GM12864 (cell line): ENCODE measurements around the gene FGF12.

ENCODE experiments used
- DNase-seq: peaks from one replicate; pipeline ENCODE4 v3.0.0-alpha.2; 2011; ENCODE audit warnings: low read depth
- H3K4me3 ChIP-seq: 2 replicates; pipeline ENCODE4 v1.5.1; 2011; ENCODE audit warnings: mild to moderate bottlenecking, low read depth, low read length, control low read depth
- CTCF ChIP-seq: IDR thresholded peaks from 2 replicates; pipeline ENCODE4 v1.5.1; 2011; ENCODE audit warnings: low read depth, mild to moderate bottlenecking, moderate library complexity, low read length, control low read depth, inconsistent platforms; ENCODE audit errors: missing control alignments

Gene FGF12

DNA sequence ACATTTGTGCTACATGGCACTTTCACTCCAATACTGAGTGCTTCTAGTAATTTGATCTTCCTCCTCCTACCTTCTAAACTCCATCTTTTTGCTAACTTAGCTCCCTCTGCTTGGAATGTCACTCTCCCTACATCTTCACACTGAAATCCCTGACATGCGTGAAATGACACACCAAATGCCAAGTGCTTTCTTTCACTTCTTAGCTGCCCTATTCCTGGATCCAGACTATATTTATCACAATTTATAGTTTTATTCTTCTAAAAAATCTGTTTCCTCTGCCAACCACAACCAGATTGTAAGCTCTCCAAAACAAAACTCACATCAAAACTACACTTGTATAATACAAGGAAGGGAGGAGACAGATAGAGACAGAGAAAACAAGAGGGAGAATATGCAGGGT lies 387.3 kb downstream of the FGF12 start:
- DNase-seq = no peak
- H3K4me3 ChIP-seq = no peak overlapping the region
- TF ChIP-seq CTCF = no peak

GRCh38 chr3:192339214-192339613 lies 388.1 kb downstream of the FGF12 start:
- no peak overlapping the region for H3K4me3 ChIP-seq
- TF ChIP-seq CTCF = no peak
- no peak for DNase-seq

DNA sequence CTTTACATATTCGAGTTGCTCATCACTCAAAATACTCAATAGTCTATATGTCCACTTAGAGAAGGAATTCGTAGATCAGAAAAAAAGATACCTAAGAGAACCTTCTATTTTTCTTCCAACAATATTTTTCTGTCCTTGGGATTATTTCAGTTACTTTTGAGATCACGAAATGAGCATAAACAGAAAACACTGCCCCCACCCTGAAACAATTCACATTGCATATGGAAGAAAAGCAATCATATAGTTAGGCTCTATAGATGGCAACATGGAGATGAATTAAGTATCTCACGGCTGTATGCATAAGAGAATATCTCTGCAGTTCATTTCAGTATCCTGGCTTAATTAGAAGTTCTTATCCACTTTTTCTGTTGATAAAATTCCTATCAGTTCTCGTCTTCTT lies 391.1 kb downstream of the FGF12 start:
- TF ChIP-seq CTCF = no peak
- no peak overlapping the region for H3K4me3 ChIP-seq
- no peak for DNase-seq

DNA sequence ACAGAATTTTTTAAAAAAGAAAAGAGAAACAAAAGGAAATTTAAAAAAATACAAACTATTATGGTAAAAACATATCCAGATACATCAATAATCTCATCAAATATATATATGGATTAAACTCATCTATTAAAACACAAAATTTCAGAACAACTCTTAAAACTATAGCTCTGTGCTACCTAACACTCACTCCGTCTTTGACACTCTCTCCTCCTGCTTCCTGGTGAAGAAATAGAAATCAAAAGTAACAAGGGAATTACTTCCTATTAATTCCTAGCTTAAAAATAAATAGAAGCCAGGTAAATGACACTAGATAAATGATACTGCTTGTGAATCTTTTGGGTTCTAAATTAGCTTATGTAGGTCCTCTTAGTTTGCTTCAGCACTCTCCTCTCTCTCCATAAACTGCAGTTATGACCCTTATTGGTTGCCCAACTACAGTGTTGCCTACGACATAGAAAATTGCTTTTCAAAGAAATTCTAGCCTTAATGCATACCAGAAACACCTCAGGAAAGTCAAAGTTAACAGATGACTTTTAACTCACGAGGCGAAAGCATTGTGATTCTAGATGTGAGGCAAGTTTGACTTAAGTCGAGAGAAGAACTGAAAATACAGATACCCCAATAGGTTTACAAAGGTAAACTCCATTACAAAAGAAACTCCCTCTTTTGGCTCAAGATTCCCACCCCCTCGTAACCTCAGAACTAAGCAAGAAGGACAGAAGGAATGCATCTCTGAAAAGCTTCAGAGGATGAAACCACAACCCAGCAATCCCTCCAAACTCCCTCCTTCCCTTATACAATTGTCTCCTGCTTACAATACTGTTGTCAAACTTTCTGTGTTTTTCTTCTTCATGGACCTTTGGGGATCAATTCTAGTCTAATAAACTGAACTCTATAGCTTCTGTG lies 394.7 kb downstream of the FGF12 start:
- no peak for TF ChIP-seq CTCF
- no peak overlapping the region for H3K4me3 ChIP-seq
- DNase-seq = no peak

- TF ChIP-seq CTCF = no peak
Measured at GRCh38 chr3:192331749-192332385, 395.5 kb downstream of the FGF12 start.

DNA sequence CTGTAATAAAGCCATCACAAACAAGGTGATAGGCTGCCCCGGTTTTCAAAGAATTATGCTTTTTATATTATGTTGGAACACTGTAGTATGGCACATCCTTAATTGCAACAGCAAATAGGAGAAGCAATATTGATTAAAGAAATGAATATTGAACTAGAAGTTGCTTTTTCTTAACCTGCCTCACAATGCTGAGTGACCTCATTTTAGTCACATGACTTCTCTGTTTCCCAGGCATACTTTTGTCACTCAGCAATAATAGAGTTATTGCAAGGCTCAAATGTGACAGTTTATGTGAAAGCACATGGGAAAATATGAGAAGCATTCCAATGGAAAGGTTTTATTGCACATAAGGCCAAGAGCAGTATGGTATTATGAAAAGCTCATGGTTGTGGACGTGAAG lies 400.7 kb downstream of the FGF12 start:
- no peak for TF ChIP-seq CTCF
- no peak overlapping the region for H3K4me3 ChIP-seq
- no peak for DNase-seq

More at GRCh38 chr3:192331749-192332385, 395.5 kb downstream of the FGF12 start:
- no peak for DNase-seq
- H3K4me3 ChIP-seq = no peak overlapping the region
